Measurements from ENCODE around the gene NID2. TPM values are rescaled to one million over a fixed set of nuclear protein-coding genes. Genes with fewer than 3 reads are reported as not detected.

The NID2 gene
- total RNA-seq, 2 experiments from 2014 or later = 0.13 TPM; not detected in 1

DNA sequence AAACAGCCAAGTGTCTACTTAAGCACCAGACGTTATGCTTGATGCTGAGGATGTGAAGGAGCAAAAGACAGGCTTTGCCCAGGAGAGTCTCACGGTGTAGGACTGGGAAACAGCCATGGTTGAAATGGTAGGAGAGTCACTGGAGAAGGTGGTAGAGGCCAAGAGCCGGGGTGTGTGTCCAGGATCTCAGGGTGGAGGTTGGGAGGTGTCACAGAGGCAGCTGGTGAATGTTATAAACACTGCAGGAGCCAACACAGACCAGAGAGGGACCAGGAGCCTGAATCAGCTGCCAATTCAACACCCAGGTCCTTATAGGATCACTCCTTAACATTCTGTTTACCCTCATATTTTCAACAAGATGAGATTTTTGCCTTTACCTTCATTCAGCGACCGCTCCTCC lies 7.5 kb downstream of the NID2 start:
- ChIA-PET CTCF (no interaction called here), POLR2A (no interaction called here)

DNA sequence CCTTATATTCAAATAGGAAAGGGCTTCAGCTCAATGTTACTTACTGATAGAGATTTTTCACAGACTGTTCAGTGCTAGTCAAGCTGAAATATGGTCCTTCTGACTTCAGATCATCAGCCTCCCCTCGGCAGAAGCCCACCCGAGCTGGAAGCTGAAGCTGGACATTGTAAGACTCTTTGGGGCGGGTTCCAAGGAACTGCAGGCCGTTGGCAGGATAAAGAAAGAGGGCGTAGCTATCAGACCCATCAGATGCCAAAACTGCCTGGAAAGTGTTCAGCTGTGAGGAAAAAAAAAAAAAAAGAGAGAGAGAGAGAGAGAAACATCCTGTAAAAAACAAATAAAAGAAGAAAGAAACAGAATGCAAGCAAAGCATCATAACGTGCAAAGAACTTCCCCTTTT lies 8.8 kb downstream of the NID2 start:
- POLR2A ChIA-PET = no interaction called here
- CTCF ChIA-PET = no interaction called here

DNA sequence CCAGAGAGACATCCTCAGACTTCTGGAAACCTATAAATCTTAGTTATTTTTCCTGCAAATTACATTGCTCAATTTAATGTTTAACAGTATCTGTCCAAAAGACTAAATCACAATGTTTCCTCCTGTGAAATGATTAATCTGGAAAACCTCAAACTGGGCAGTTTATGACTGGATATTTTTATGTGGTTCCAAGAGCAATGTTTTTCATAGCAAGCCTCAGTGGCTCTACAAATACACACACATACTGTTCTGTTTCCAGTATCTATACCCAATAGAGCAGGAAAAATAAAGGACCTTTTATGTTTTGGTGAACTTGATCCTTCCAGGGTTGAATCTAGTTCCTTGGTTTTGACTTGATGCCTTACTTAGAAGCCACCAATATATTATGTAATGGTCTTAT lies 9.2 kb downstream of the NID2 start:
- CTCF ChIA-PET = no interaction called here
- POLR2A ChIA-PET = no interaction called here

DNA sequence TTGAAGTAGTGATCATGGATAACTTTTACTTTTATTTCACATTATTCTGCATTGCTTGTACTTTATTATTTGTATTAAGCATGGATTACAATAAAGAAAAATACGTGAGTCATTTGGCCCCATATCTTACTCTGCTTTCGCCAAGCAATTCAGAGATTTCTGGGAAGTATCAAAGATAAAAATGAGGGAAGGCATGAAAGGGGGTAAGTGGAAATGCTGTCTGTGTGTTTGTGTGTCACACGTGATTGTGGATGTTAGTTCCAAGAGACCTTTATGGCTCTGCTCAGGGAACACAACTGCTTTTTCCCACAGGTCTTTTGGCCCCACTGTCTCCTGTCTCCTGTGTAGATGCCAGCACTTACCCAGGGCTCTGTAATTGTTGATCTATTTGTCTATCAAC lies 10.5 kb downstream of the NID2 start:
- CTCF ChIA-PET = no interaction called here
- POLR2A ChIA-PET = no interaction called here

DNA sequence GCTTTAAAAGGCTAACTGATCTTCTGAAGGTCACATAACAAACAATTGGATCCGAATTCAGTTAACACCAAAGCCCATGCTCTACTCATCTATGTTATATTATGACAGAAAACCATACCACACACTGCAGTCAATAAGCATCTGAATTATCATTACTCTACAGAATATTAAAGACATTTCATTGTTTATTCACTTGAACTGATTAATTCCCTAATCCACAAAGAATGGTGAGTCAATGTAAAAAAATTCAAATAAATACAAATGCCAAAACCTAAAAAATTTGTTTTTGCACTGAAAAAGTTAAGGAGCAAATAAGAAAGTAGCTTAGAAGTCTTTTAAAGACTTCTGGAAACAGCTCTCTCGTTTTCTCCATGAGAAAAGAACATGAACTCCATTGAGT lies 13.7 kb downstream of the NID2 start:
- ChIA-PET CTCF (no interaction called here), POLR2A (no interaction called here)

DNA sequence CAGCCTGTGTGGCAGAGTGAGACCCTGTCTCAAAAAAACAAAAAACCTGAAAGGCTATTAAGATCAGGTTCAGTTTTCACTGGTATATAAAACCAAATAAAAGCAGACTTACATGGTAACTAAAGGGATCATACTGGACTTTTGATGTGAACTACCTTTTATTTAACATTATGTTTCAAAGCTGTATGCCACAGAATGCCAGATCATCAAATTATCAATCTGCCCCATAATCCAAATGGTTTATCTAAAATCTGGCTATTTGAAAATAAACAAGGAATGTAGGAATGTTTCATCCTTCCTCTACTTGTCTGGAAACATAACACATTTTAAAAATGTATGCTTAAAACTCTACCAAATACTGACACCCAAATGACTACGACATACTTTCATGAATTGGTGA lies 14.2 kb downstream of the NID2 start:
- POLR2A ChIA-PET = no interaction called here
- CTCF ChIA-PET = no interaction called here

DNA sequence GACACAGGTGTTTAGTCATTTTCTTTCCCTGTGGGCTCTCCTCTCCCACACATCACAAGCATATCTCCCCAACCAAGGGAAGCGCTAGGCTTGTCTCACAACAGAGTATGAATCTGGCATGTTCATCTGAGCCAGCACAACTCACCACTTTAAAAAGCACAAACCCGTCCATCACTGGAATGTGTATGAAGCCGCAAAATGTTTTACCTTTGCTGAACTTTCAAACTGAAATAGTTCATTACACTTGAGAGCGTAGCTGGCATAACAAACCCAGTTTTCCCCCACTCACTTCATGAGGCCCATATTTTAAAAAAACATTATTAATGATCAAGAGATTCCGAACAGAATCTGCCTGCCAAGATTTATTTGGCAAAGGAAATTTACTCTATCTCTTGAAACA lies 15.8 kb downstream of the NID2 start:
- ChIA-PET POLR2A (no interaction called here), CTCF (no interaction called here)

DNA sequence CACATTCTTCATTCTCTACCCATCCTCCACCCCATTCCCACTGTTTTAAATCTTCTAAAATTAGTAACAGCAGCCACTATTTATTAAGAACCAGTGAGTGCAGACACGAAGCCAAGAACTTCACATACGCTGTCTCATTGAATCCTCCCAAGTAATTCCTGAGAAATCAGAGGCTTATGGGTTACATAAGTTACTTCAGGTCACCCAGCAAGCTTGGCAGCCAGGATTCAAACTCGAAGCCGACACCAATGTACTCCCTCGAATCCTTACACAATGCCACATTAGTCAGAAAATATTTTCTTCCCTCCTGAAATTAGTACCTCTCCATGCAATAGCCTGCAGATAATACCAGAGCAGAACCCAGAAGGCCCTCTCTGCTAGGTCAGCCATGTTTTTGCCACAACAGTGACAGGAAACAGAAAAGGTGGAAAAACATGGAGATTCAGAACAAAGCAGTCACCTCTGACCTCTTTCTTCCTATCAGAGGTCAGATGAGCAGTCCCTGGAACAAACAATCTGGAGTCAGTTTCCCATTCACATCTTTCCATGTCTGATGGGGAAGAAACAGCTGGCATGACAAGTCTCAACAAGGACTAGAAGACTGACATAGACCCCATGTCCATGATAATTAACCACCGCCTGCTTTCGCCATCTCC lies 16.4 kb downstream of the NID2 start:
- CTCF ChIA-PET = interaction anchor here (1.0 kb wide), 1 partner anchor 17 kb away, joined by 3 read pairs; no protein-coding TSS in a partner anchor

DNA sequence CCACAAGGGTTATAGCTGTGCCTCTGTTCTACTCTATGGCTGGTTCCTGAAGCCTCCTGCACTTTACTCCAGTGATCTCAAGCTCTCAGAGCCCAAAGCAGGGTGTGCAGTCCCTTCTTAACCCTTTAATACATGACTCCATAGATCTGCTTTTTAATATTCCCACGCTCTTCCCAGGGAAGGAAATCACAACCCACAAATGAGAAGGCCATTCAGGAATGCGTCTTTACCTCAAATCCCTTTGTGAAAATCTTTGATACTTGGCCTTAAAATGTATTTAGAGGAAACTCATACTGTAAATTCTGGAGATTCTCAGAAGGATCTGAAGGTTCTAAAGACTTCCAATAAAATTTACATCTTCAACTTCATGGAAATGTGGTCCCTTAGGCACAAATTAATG lies 17.0 kb downstream of the NID2 start:
- ChIA-PET CTCF (interaction anchor here (1.0 kb wide), 1 partner anchor 16 kb away, joined by 3 read pairs; no protein-coding TSS in a partner anchor), POLR2A (no interaction called here)

More for the DNA sequence above, 16.4 kb downstream of the NID2 start:
- POLR2A ChIA-PET = no interaction called here

DNA sequence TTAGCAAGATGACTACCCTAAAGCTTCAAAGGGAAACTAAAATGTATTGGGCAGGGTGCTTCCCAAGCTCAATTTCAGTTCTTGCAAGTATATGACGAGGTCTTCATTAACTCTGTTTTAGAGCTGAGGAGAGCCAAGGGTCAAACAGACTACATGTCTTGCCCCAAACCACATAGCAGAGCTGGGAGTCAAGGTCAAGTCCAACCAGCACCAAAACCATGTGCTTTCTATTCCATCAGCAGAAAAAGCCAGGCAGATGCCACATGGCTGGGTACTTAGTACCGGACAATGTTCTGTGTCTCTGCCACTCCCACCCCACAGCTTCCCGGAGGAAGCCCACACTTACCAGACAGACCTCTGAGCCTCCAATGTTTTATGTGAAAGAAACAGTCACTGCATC lies 17.6 kb downstream of the NID2 start:
- ChIA-PET POLR2A (no interaction called here), CTCF (interaction anchor here (1.0 kb wide), 1 partner anchor 15 kb away, joined by 3 read pairs; no protein-coding TSS in a partner anchor)

DNA sequence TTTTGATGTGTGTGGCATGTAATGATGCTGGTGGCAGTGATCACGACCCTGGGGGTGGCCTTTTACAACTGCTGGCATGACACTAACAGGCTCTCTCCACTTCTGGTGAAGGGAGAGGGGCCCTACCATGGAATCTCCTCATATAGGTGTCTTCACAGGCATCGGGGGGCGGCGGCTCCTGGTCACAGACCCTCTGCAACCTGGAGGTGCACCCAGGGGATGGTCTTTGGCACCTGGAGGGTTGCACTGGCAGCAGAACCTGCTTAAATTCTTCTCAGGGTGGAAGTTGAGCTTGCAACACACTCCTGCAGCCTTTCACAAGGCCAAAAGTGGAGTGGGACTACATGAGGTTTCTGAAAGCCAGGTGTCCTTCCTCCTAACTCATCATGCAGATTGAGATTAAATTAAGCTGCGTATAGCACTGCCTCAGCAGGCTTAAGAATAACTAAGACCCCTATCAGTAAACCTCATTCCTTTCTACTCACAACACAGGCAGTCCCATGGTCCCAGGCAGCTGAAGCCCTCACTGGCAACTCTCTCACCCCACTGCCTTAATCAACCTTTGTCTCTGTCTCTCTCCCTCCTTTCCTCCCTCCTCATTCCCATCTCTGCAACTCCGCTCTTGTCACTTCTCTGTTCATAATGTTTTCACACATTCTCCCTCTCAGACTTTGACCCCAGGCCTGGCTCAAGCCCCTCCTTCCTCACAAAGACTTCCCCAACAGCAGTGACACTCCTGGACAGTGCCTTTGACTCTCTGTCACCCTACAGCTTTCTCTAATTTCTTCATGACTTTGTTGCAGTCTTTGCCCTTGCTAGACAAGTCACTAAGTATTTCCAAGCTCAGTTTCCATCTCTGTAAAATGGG lies 18.9 kb downstream of the NID2 start:
- ChIA-PET CTCF (no interaction called here), POLR2A (no interaction called here)

DNA sequence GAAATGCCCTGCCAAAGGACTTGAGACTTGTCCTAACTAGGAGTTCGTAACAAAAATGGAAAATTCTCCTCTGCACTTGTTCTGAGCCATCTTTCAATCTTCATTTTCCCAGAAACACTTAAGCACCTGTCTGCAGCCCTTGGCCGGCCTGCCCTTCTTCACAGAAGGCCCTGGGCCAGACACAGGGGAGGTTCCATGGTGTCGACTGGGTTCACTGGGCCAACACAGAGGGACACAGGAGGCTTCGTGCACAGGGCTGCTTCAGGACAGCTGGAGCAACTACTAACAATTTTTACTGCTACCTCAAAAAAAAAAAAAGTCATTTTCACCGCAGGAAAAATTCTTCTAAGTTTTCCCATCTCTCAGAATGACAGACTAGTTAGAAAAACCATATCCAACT lies 19.6 kb downstream of the NID2 start:
- ChIA-PET CTCF (no interaction called here), POLR2A (no interaction called here)

DNA sequence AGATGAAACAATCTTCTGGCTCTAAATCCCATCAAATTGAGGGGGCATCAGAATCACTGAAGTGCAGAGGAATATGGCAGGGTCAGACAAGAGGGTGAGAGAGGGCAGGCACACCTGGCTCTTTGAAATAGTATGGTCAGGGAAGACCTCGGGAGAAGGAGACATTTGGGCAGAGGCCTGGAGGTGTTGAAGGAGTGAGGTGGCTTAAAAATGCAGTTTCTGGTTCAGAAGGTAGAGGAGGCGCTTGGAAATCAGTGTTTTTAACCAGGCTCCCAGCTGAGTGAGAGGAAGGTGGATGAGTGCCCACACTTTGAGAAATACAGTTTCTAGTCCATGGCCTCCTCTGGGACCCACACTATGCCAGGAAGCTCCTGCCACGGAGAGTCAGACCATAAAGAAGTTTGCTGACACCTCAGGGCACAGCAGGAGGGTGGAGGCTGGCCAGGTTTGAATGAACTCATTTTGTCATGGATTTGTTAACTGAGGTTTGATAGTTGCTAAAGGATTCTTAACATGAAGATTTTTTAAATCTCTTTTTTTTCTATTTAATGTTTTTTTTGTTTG lies 20.1 kb downstream of the NID2 start:
- CTCF ChIA-PET = no interaction called here
- POLR2A ChIA-PET = no interaction called here

DNA sequence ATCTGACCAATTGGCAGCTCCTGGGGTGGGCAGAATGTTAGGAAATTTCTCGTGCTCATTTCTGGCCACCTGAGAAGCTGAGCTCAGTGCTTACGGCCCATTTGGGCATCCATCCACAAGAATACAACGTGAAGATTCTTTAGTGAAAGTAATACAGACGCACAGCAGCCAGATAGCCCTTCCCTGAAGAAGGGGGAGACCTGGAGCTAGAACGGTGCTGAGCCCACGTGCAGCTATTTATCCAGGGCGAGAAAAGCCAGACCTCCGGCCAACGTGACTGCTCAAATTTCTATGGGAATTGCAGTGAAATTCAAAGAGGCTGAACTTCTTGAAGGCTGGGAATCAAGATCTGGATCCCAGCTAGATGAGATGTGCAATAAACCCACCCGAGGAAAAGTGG lies 20.7 kb downstream of the NID2 start:
- ChIA-PET CTCF (interaction anchor here (1.3 kb wide), 1 partner anchor 52 kb away, joined by 3 read pairs; no protein-coding TSS in a partner anchor), POLR2A (no interaction called here)

DNA sequence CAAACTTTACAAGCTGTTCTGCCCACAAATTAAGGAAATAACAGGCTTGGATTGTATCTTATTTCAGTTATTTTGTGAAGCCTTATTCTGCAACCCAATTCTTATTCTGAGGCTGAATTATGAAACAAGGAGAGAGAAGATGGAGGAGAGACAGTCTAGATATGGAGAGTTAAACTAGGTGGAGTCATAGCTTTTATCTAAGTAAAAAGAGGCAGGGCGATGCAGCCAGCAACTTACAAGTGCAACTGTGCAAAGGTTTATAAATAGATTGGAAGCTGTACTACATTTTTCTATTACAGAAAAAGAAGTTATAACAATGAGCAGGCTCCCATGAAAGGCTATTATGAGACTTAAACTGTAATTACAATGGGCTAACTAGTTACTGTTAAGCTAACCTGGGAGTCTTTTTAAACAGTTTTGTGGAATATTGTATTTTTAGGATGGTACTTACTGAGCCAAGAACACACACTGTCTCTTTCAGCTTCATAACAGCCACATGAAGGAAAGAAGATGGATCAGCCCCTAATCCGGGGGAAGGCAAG lies 22.4 kb downstream of the NID2 start:
- ChIA-PET POLR2A (interaction anchor here (0.6 kb wide), 1 partner anchor 179 kb away, joined by 4 read pairs; no protein-coding TSS in a partner anchor), CTCF (no interaction called here)

DNA sequence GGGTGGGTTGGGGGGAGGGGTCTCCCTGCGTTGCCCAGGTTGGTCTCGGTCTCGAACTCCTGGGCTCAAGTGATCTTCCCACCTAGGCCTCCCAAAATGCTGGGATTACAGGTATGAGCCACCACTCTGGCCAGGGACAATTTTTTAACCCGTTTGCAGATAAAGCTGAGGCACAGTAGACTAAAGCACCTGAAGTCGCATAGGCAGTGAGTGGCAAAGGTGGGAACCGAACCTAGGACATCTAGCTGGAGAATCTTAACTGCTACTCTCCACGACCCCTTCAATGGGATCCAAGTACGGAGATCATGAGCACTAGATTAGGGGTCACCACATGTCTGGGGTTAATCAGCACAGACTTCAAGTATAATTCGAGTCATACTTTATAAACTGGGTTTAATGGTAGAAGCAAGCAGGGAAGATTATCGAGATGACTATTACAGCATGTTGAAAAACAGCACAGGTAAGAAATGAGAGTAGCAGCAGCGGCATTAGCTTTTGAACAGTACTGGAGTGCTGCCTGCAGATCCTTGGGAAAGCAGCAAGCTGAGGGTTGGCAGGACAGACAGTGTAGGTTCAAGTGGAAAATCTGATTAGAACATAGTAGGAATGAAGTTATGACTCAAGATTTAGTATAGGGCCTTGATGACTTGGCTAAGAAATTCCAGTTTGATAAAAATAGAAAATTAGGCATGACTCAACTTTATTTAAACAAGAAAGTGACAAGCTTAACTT lies 23.9 kb downstream of the NID2 start:
- ChIA-PET POLR2A (no interaction called here), CTCF (interaction anchor here (0.6 kb wide), 2 partner anchors 67 to 687 kb away, joined by 3 read pairs; no protein-coding TSS in a partner anchor)

DNA sequence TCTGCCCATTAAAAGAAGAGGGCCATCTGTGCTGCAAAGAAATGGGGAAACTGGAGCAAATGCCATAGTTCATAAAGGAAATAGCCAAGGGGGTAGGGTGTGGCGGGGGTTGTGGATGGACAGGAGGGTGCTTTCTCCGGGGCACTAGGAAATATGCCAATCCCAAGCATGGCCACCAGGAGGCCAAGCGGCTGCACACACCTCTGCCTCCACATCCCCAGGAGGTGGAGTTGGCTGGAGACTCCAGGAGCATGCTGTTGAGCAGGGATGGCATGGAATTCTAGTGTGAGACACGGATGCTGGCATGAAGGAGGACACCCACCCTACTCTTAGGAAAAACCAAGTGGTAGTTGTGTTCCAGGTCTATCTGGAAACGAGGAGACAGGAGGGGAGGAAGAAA lies 25.2 kb downstream of the NID2 start:
- POLR2A ChIA-PET = interaction anchor here (0.7 kb wide), 1 partner anchor 11 kb away, joined by 4 read pairs; no protein-coding TSS in a partner anchor
- CTCF ChIA-PET = interaction anchor here (0.6 to 1.7 kb wide), 3 partner anchors 9 to 88 kb away, joined by 3 to 5 read pairs (median 4); no protein-coding TSS in a partner anchor

DNA sequence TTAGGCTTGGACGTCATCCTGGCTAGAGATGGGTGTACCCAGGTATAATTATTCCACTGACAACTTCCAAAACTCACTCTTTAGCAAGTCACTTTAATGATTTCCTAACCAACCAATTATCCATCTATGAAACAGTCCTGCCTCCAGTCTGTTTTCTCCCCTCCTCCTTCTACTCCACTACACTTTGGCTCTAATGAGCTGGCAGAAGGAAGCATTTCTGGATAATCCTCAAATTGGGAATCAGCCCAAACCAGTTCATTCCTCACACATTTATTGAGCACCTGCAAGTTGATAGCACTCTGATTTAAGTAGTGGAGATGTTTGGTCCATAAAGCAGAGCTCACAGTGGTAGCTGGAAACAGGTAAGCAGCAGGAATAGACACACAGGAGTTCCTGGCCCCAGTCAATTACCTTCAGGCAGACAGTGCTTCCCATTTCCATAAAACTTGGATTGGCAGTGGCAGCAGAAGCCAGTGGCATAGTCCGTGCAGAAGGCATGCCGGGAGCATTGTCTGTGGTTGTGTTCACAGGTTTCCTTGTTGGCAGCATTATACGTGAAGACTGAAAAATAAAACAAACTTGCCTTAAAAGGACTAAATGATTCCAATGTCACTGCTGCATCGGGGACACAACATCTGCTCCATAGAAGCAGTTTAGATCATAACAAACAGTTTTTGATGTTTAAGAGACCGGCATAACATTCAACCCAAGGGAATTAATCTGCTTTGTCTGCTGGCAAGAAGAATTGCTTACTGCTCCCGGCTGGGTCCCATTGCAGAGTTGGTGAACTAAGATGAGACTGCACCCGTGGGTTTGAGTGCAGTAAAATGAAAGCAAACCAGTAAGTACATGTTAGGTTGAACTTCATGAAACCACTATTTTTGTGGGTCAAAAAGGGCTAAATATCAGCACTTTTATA lies 26.2 kb downstream of the NID2 start:
- ChIA-PET CTCF (interaction anchor here (0.5 to 1.7 kb wide), 3 partner anchors 8 to 89 kb away, joined by 3 to 4 read pairs (median 3); no protein-coding TSS in a partner anchor), POLR2A (no interaction called here)

DNA sequence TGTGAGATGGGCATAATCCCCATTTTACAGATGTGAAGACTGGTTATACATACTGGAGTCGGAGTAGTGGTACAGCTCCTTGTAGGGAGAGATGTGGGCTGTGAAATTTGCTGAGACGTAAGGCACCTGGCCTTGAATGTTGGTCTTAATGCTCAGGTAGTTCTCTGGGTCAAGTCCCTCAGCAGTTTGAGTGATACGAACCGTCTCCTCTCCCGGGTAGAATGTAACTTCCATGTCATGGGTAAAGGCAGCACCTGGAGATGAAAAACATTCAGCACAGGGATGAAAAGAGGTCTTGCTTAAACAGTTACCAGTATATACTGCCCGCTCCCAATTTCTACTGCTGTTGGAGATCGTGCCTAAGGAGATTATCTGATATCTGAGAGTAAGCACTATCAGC lies 28.3 kb downstream of the NID2 start:
- POLR2A ChIA-PET = no interaction called here

More for the DNA sequence above, 28.3 kb downstream of the NID2 start:
- CTCF ChIA-PET = no interaction called here

Data from activated CD8-positive, alpha-beta memory T cell treated with anti-CD3 and anti-CD28 coated beads for 36 hours (primary cell).